Measurements from ENCODE around the gene PRAC2. TPM values are rescaled to one million over a fixed set of nuclear protein-coding genes. Genes with fewer than 3 reads are reported as not detected.

The PRAC2 gene
- total RNA-seq, 1 experiment from 2014 or later: not detected

DNA sequence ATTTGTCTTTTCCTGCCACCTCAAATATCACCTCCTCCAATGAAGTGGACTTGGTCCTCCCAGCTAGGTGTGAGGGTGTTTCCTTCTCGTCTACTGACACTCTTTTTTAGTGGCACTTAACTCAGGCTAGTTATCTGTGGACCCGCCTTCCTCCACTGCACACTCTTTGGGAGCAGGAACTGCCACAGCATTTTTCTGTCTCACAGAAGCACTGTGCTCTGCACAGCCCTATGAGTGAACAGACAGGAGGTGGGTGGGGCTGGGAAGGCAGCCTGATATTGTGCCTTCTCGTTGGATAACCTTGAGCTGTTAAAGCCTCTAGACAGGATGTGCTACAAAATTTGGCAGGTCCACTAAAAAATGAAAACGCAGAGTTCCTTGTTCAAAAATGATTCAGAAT lies 37.4 kb downstream of the PRAC2 start (continued):
- TF ChIP-seq, protein P1, sequence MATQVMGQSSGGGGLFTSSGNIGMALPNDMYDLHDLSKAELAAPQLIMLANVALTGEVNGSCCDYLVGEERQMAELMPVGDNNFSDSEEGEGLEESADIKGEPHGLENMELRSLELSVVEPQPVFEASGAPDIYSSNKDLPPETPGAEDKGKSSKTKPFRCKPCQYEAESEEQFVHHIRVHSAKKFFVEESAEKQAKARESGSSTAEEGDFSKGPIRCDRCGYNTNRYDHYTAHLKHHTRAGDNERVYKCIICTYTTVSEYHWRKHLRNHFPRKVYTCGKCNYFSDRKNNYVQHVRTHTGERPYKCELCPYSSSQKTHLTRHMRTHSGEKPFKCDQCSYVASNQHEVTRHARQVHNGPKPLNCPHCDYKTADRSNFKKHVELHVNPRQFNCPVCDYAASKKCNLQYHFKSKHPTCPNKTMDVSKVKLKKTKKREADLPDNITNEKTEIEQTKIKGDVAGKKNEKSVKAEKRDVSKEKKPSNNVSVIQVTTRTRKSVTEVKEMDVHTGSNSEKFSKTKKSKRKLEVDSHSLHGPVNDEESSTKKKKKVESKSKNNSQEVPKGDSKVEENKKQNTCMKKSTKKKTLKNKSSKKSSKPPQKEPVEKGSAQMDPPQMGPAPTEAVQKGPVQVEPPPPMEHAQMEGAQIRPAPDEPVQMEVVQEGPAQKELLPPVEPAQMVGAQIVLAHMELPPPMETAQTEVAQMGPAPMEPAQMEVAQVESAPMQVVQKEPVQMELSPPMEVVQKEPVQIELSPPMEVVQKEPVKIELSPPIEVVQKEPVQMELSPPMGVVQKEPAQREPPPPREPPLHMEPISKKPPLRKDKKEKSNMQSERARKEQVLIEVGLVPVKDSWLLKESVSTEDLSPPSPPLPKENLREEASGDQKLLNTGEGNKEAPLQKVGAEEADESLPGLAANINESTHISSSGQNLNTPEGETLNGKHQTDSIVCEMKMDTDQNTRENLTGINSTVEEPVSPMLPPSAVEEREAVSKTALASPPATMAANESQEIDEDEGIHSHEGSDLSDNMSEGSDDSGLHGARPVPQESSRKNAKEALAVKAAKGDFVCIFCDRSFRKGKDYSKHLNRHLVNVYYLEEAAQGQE (IDR thresholded peaks at IDR 0.05; ENCODE audit: low read depth): no peak
- TF ChIP-seq, protein P2, sequence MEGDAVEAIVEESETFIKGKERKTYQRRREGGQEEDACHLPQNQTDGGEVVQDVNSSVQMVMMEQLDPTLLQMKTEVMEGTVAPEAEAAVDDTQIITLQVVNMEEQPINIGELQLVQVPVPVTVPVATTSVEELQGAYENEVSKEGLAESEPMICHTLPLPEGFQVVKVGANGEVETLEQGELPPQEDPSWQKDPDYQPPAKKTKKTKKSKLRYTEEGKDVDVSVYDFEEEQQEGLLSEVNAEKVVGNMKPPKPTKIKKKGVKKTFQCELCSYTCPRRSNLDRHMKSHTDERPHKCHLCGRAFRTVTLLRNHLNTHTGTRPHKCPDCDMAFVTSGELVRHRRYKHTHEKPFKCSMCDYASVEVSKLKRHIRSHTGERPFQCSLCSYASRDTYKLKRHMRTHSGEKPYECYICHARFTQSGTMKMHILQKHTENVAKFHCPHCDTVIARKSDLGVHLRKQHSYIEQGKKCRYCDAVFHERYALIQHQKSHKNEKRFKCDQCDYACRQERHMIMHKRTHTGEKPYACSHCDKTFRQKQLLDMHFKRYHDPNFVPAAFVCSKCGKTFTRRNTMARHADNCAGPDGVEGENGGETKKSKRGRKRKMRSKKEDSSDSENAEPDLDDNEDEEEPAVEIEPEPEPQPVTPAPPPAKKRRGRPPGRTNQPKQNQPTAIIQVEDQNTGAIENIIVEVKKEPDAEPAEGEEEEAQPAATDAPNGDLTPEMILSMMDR (IDR thresholded peaks at IDR 0.05 in 2 of 3, conservative IDR thresholded peaks at IDR 0.05 in 1 of 3; ENCODE audit: borderline replicate concordance in 1 of 3, insufficient read depth in 1 of 3, low read depth in 2 of 3, low read length in 2 of 3): no peak
- no peak for TF ChIP-seq CBX3 (IDR thresholded peaks at IDR 0.05; ENCODE audit: low read depth)

DNA sequence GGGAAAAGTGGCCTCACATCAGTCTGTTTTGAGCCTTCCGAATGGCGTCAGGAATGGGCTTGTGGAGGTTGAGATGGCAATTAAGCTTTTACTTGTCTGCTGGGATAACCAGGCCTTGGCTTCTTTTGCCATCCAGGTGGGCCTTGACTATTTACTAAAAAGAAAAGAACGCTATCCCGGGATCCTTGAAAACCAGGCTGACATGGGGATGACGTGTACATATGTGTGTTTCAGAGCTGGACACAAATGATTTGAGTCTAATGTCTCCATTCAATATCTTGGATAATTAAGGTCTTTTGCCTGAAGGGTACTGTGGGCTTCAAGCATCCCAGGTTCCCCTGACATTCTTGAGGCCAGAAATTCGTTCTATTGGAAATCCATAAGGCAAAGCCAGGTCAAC lies 38.1 kb downstream of the PRAC2 start:
- CTCF ChIA-PET: no interaction called here
- no TSS peak for BruUV-seq (replicated peaks)

More for the DNA sequence above, 38.1 kb downstream of the PRAC2 start:
- Histone ChIP-seq H3K4me3 (replicated peaks in 1 of 2; ENCODE audit: low read depth in 1 of 2, low read length in 2 of 2) (no peak overlapping the region), H3K4me2 (ENCODE audit: low read length) (no peak overlapping the region), H3K27ac (ENCODE audit: low read depth, low read length) (no peak overlapping the region), H4K20me1 (ENCODE audit: insufficient read depth) (no peaks in the 10 kb centered on the region), H3K4me1 (ENCODE audit: control insufficient read depth in 1 of 2, insufficient read depth in 2 of 2, low read length in 2 of 2) (no peaks in the 10 kb centered on the region), H3K9ac (ENCODE audit: low read length) (no peak overlapping the region), H3K9me2 (ENCODE audit: insufficient read depth) (no peaks in the 10 kb centered on the region), H3K27me3 (ENCODE audit: insufficient read depth, low read length) (no peaks in the 10 kb centered on the region; the same call in 1 of the 2 replicates), H3K79me2 (ENCODE audit: insufficient read depth, low read length) (no peaks in the 10 kb centered on the region), H2AFZ (ENCODE audit: low read depth, low read length, poor library complexity, severe bottlenecking) (no peak overlapping the region), H3K36me3 (ENCODE audit: control insufficient read depth in 1 of 2, insufficient read depth in 2 of 2, low read length in 2 of 2) (no peaks in the 10 kb centered on the region), H3K9me3 (ENCODE audit: control insufficient read depth in 1 of 2, insufficient read depth in 1 of 2, low read depth in 1 of 2, low read length in 2 of 2) (no peaks in the 10 kb centered on the region)
- RAD21 ChIA-PET (ENCODE audit: low non-redundant PET in 1 of 2, low total read pairs in 2 of 2, uncharacterized antibody in 2 of 2, unreplicated experiment in 2 of 2): no interaction called here
- TF ChIP-seq FOSL1 (IDR thresholded peaks at IDR 0.05; ENCODE audit: low read depth) (no peak), YY1 (IDR thresholded peaks at IDR 0.05; ENCODE audit: extremely low read depth, insufficient replicate concordance, low read depth, low read length) (no peak), RAD21 (IDR thresholded peaks at IDR 0.05; ENCODE audit: low read depth) (no peak), JUND (IDR thresholded peaks at IDR 0.05) (no peak)
- TF ChIP-seq, protein P3, sequence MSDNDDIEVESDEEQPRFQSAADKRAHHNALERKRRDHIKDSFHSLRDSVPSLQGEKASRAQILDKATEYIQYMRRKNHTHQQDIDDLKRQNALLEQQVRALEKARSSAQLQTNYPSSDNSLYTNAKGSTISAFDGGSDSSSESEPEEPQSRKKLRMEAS (IDR thresholded peaks at IDR 0.05): no peak
- TF ChIP-seq, protein P2 (IDR thresholded peaks at IDR 0.05 in 2 of 3, conservative IDR thresholded peaks at IDR 0.05 in 1 of 3; ENCODE audit: borderline replicate concordance in 1 of 3, insufficient read depth in 1 of 3, low read depth in 2 of 3, low read length in 2 of 3): no peak
- intact Hi-C loops (cut with micrococcal nuclease): no loop called here
- ATAC-seq (no peak), DNase-seq (ENCODE audit: low read depth, low spot score) (no peak)
- POLR2A ChIA-PET: interaction anchor here (1.2 kb wide), 1 partner anchor 33 kb away, joined by 3 read pairs; the partner anchor contains the start of gene HOXB13
